Right lobe of liver (tissue), 4 donors: ENCODE measurements around the gene BSND.

ENCODE experiments used
- CTCF ChIP-seq, 4 donors: fragments of 200-600 bp in 3 of 4; fragments of 450-650 bp in 1 of 4; IDR thresholded peaks; one replicate each; pipeline versions ENCODE4 v1.5.1 to v1.8.0; 2016 to 2022; ENCODE audit warnings: antibody characterized with exemption in 4 of 4, mild to moderate bottlenecking in 2 of 4
- POLR2A ChIP-seq: fragments of 450-650 bp; IDR thresholded peaks from one replicate; pipeline ENCODE4 v1.6.1; 2017; ENCODE audit warnings: antibody characterized with exemption, mild to moderate bottlenecking
- donor health status: DM: no; HTN: no; CAD: no.
- donor health status: DM: no; HTN: no; CAD: no.
- donor health status: DM: no; HTN: yes; CAD: no.

- no peak for TF ChIP-seq CTCF (IDR thresholded peaks at IDR 0.05)
- TF ChIP-seq POLR2A: no peak
Observed at GRCh38 chr1:54951810-54952226, 46.9 kb upstream of the BSND start.
